ENCODE results near the gene RBM34.

RBM34 gene

DNA sequence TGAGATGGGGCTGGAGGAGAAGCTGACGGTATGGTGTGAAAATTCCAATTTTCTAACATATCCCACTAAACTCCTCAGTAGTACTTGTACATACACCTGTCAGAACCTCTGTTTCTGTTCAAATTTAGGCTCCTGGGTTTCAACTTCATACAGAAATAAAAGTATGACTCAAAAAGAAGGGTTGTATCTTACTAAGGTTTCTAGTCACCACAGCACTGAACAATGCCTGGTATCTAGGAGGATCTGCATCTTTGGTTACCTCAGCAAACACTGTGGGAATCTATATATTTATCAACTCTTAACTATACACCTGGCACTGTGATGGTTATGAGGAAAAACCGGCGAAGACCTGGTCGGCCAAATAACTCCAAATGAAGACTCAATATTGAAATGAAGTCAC is 13.8 kb downstream of the RBM34 start:
- DNase-seq (ENCODE audit: low read depth, low spot score) = no peak
- CTCF ChIA-PET = interaction anchor here (1.2 kb wide), 1 partner anchor 14 kb away, joined by 6 read pairs; no protein-coding TSS in a partner anchor
- POLR2A ChIA-PET = no interaction called here

DNA sequence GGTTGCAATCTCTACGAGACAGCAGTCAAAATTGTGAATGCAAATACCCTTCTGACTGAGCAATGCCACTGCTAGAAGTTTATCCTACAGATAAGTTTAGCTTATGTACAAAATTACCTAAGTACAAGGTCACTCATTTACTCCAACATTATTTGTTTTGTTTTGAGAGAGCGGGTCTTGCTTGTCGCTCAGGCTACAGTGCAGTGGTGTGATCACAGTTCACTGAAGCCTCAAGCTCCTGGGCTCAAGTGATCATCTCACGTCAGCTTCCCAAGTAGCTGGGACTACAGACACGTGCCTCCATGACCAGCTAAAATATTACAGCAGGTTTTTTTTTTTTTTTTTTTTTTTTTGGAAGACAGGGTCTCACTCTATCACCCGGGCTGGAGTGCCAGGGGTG is 15.4 kb downstream of the RBM34 start:
- no peak overlapping the region for H3K4me3 ChIP-seq (ENCODE audit: low read depth, low read length)
- ChIA-PET CTCF (interaction anchor here (1.2 kb wide), 1 partner anchor 15 kb away, joined by 5 read pairs; the partner anchor contains the start of gene RBM34), POLR2A (interaction anchor here (0.7 to 0.8 kb wide), 2 partner anchors 9 to 15 kb away, joined by 3 read pairs; partner anchors contain the start of gene RBM34)
- no peak for DNase-seq (ENCODE audit: low read depth, low spot score)
- TF ChIP-seq, protein P1, sequence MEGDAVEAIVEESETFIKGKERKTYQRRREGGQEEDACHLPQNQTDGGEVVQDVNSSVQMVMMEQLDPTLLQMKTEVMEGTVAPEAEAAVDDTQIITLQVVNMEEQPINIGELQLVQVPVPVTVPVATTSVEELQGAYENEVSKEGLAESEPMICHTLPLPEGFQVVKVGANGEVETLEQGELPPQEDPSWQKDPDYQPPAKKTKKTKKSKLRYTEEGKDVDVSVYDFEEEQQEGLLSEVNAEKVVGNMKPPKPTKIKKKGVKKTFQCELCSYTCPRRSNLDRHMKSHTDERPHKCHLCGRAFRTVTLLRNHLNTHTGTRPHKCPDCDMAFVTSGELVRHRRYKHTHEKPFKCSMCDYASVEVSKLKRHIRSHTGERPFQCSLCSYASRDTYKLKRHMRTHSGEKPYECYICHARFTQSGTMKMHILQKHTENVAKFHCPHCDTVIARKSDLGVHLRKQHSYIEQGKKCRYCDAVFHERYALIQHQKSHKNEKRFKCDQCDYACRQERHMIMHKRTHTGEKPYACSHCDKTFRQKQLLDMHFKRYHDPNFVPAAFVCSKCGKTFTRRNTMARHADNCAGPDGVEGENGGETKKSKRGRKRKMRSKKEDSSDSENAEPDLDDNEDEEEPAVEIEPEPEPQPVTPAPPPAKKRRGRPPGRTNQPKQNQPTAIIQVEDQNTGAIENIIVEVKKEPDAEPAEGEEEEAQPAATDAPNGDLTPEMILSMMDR (IDR thresholded peaks at IDR 0.05; ENCODE audit: insufficient read depth, low read length, missing control alignments) = no peak

More for the DNA sequence above, 13.8 kb downstream of the RBM34 start:
- no peak overlapping the region for H3K4me3 ChIP-seq (ENCODE audit: low read depth, low read length)
- TF ChIP-seq, protein P1 (IDR thresholded peaks at IDR 0.05; ENCODE audit: insufficient read depth, low read length, missing control alignments) = no peak

DNA sequence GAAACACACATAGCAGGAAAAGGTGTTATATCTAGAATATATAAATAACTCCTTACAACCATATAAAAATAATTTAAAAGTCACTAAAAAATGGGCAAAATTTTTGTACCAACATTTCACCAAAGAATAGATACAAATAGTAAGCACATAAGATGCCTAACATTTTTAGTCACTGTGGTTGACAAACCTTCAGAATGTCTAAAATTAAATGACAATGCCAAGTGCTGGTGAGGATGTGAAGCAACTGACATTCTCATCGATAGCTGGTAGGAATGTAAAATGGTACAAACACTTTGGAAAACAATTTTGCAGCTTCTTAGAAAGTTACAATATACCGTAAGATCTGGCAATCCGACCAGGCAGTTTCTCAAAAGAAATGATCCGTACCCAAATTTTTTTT is 18.1 kb downstream of the RBM34 start:
- ChIA-PET POLR2A (no interaction called here), CTCF (no interaction called here)
- no peak for DNase-seq (ENCODE audit: low read depth, low spot score)
- H3K4me3 ChIP-seq (ENCODE audit: low read depth, low read length) = no peak overlapping the region
- TF ChIP-seq, protein P1 (IDR thresholded peaks at IDR 0.05; ENCODE audit: insufficient read depth, low read length, missing control alignments) = no peak

DNA sequence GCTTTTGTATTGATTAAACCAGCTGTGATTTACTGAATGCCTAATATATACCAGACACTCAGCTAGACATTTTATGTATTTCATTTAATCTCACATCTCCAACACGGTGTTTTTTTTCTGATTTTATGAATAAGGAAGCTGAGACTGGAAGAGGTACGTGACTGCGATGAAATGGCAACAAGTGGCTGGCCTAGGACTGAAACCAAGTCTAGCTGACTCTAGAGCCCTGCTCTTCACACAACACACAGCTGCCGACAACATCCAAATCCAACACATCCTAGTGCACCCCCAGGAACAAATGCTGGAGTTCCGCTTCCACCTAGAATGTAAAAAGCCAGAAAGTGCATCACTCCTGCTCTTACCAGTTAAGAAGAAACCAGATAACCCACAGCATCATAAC is 21.7 kb downstream of the RBM34 start:
- no peak for DNase-seq (ENCODE audit: low read depth, low spot score)
- TF ChIP-seq, protein P1 (IDR thresholded peaks at IDR 0.05; ENCODE audit: insufficient read depth, low read length, missing control alignments) = no peak
- ChIA-PET POLR2A (interaction anchor here (1.2 kb wide), 1 partner anchor 22 kb away, joined by 3 read pairs; the partner anchor contains the start of gene RBM34), CTCF (no interaction called here)
- H3K4me3 ChIP-seq (ENCODE audit: low read depth, low read length) = no peak overlapping the region

DNA sequence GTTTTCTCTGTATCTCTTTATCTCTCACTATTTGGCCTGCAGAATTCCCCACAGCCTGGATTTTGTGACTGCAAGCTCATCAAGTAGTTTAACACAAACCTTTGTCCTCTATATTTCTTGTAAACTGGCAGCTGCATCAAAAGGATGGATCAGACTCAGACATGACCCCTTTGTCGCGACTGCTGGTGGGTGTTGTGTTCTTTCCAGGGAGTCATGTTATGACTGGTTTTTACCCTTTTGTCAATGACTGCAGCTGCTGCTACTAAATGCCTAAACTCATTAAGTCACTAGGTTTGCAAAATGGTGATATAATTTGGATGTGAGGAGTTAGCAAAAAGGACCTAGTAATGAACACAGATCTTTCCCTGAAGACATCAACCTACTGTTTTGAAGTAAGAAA is 22.2 kb downstream of the RBM34 start:
- no peak overlapping the region for H3K4me3 ChIP-seq (ENCODE audit: low read depth, low read length)
- ChIA-PET POLR2A (interaction anchor here (1.2 kb wide), 1 partner anchor 22 kb away, joined by 3 read pairs; the partner anchor contains the start of gene RBM34), CTCF (no interaction called here)
- no peak for DNase-seq (ENCODE audit: low read depth, low spot score)
- TF ChIP-seq, protein P1 (IDR thresholded peaks at IDR 0.05; ENCODE audit: insufficient read depth, low read length, missing control alignments) = no peak

DNA sequence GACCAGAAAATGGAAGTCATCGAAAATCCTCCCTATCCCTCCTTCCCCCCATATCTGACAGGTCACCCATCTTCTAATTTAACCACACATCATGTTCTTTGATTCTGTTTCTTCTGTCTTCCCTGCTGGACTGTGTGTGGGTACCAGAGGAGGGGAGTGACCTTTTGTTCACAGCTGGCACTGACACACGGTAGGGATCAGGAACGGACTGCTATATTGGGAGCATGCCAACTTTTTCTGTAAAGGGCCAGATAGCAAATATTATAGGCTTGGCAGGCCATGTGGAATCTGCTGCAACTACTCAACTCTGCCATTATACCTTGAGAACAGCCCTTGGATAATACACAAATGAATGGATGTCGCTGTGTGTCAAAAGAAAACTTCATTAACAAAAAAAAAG is 24.9 kb downstream of the RBM34 start:
- TF ChIP-seq, protein P1 (IDR thresholded peaks at IDR 0.05; ENCODE audit: insufficient read depth, low read length, missing control alignments) = no peak
- ChIA-PET CTCF (no interaction called here), POLR2A (no interaction called here)
- no peak overlapping the region for H3K4me3 ChIP-seq (ENCODE audit: low read depth, low read length)
- DNase-seq (ENCODE audit: low read depth, low spot score) = no peak

All from AG04449 (cell line).